GM12878 (cell line): ENCODE results near the gene LPCAT2. TPM values are rescaled to one million over a fixed set of nuclear protein-coding genes. Genes with fewer than 3 reads are reported as not detected.

Experiments used
- ATAC-seq: fragments of 200-7000 bp; cut with Tn5 transposase; 3 replicates; pipeline ENCODE4 v1.9.1; 2020; ENCODE audit warnings: mild to moderate bottlenecking, moderate library complexity
- BruUV-seq: library from RNA; stranded (reverse); fragments of 400-500 nt; replicated peaks from 2 replicates; lab custom pipeline; 2021; lab: Mats Ljungman, UMichigan
- CTCF ChIA-PET: fragments of 300-600 bp; sonication (Branson Sonifier 250); formaldehyde crosslinking; extraction: SDS; loops from one replicate; lab custom pipeline; 2021; ENCODE audit warnings: inconsistent platforms; lab: Yijun Ruan, JAX
- POLR2A ChIA-PET: fragments of 350-600 bp; formaldehyde crosslinking; extraction: SDS; loops from one replicate; lab custom pipeline; 2021; ENCODE audit warnings: inconsistent platforms; lab: Charles Lee
- RAD21 ChIA-PET: fragments of 300-600 bp; sonication (Branson Sonifier 250); formaldehyde crosslinking; loops from one replicate; lab custom pipeline; 2023; ENCODE audit warnings: antibody characterized with exemption; ENCODE audit not compliant: unreplicated experiment; lab: Charles Lee
- SMC1A ChIA-PET: fragments of 300-600 bp; sonication (Branson Sonifier 250); formaldehyde crosslinking; loops from one replicate; lab custom pipeline; 2023; ENCODE audit not compliant: unreplicated experiment, uncharacterized antibody; lab: Charles Lee
- DNase-seq: peaks from one replicate; pipeline ENCODE4 v3.0.0-alpha.2; 2011; ENCODE audit warnings: low read depth, low spot score
- FAIRE-seq: peaks from 3 replicates; lab custom pipeline; 2011; peaks lifted over from hg19 to GRCh38; lab: Jason Lieb, UNC
- H2AFZ ChIP-seq: 2 replicates; pipeline ENCODE4 v1.6.0; 2011; ENCODE audit warnings: low read depth, low read length, control low read depth; ENCODE audit not compliant: control insufficient read depth
- H3K27ac ChIP-seq: 2 replicates; pipeline ENCODE4 v1.5.1; 2011; ENCODE audit warnings: control low read depth; ENCODE audit not compliant: control insufficient read depth, insufficient read depth
- H3K27me3 ChIP-seq, 2 experiments: replicated peaks in 1 of 2; 2 replicates each; pipeline versions ENCODE4 v1.6.0 to v1.6.1; 2011; ENCODE audit warnings: low read length in 1 of 2; ENCODE audit not compliant: control insufficient read depth in 2 of 2, insufficient read depth in 2 of 2
- H3K36me3 ChIP-seq, 2 experiments: 2 replicates each; pipeline ENCODE4 v1.5.1; 2011; ENCODE audit warnings: low read length in 1 of 2; ENCODE audit not compliant: control insufficient read depth in 2 of 2, insufficient read depth in 2 of 2
- H3K4me1 ChIP-seq: 2 replicates; pipeline ENCODE4 v1.6.1; 2011; ENCODE audit warnings: mild to moderate bottlenecking, low read length, moderate library complexity, mixed read lengths; ENCODE audit not compliant: control insufficient read depth, insufficient read depth
- H3K4me2 ChIP-seq: 2 replicates; pipeline ENCODE4 v1.6.0; 2011; ENCODE audit warnings: control low read depth; ENCODE audit not compliant: control insufficient read depth, insufficient read depth
- H3K4me3 ChIP-seq: fragments of 200-600 bp; sonication (generic); 2 replicates; pipeline ENCODE4 v1.5.1; 2016
- H3K79me2 ChIP-seq: 2 replicates; pipeline ENCODE4 v1.6.0; 2011; ENCODE audit warnings: low read length; ENCODE audit not compliant: control insufficient read depth, insufficient read depth
- H3K9ac ChIP-seq: 2 replicates; pipeline ENCODE4 v1.8.0; 2011; ENCODE audit warnings: low read length, control low read depth, mixed read lengths; ENCODE audit not compliant: control insufficient read depth, insufficient read depth
- H3K9me3 ChIP-seq: replicated peaks from 3 replicates; pipeline ENCODE4 v1.5.1; 2011; ENCODE audit warnings: mild to moderate bottlenecking, low read length; ENCODE audit not compliant: control insufficient read depth, insufficient read depth
- H4K20me1 ChIP-seq: 2 replicates; pipeline ENCODE4 v1.6.0; 2011; ENCODE audit not compliant: control insufficient read depth, insufficient read depth
- ATF2 ChIP-seq: IDR thresholded peaks from 2 replicates; pipeline ENCODE4 v1.6.1; 2012; ENCODE audit warnings: low read length, inconsistent platforms
- CBFB ChIP-seq: IDR thresholded peaks from 2 replicates; pipeline ENCODE4 v1.6.1; 2016; ENCODE audit warnings: antibody characterized with exemption, low read depth
- EGR1 ChIP-seq, 2 experiments: IDR thresholded peaks; 1 replicate in 1 of 2; 2 replicates in 1 of 2; pipeline ENCODE4 v1.6.1; 2011 to 2012; ENCODE audit warnings: low read depth in 2 of 2, low read length in 2 of 2, borderline replicate concordance in 1 of 2, mild to moderate bottlenecking in 1 of 2, moderate library complexity in 1 of 2
- EZH2 ChIP-seq: IDR thresholded peaks from 2 replicates; pipeline ENCODE4 v1.6.1; 2012; ENCODE audit warnings: low read depth, mild to moderate bottlenecking, control low read depth, inconsistent platforms, low read length, borderline replicate concordance; ENCODE audit not compliant: control insufficient read depth
- JUNB ChIP-seq: IDR thresholded peaks from 2 replicates; pipeline ENCODE4 v1.6.1; 2016; ENCODE audit warnings: antibody characterized with exemption, mild to moderate bottlenecking
- KAT2A ChIP-seq: conservative IDR thresholded peaks from 2 replicates; pipeline ENCODE4 v1.6.1; 2011; ENCODE audit warnings: low read depth, low read length; ENCODE audit not compliant: control insufficient read depth
- KLF5 ChIP-seq: fragments of 450-650 bp; IDR thresholded peaks from 2 replicates; pipeline ENCODE4 v1.6.1; 2014; ENCODE audit warnings: mild to moderate bottlenecking; ENCODE audit not compliant: partially characterized antibody
- MAX ChIP-seq: IDR thresholded peaks from 2 replicates; pipeline ENCODE4 v1.6.1; 2012; ENCODE audit warnings: low read depth, low read length, improper control_type of control experiment
- NFYB ChIP-seq: IDR thresholded peaks from 2 replicates; pipeline ENCODE4 v1.6.1; 2011; ENCODE audit warnings: low read depth, mild to moderate bottlenecking, low read length, improper control_type of control experiment, moderate library complexity; ENCODE audit not compliant: insufficient read depth
- SREBF2 ChIP-seq: IDR thresholded peaks from 2 replicates; pipeline ENCODE4 v1.6.1; 2012; ENCODE audit warnings: mild to moderate bottlenecking, low read length
- STAT1 ChIP-seq: fragments of 450-650 bp; conservative IDR thresholded peaks from 2 replicates; pipeline ENCODE4 v1.6.1; 2014; ENCODE audit warnings: antibody characterized with exemption, mild to moderate bottlenecking
- TARDBP ChIP-seq: IDR thresholded peaks from 2 replicates; pipeline ENCODE4 v1.6.1; 2016; ENCODE audit warnings: borderline replicate concordance
- USF1 ChIP-seq: IDR thresholded peaks from 2 replicates; pipeline ENCODE4 v1.6.1; 2011; ENCODE audit warnings: borderline replicate concordance, low read depth, mild to moderate bottlenecking, moderate library complexity, mixed read lengths, low read length; ENCODE audit not compliant: insufficient read depth; ENCODE audit errors: extremely low read length
- WRNIP1 ChIP-seq: IDR thresholded peaks from 2 replicates; pipeline ENCODE4 v1.6.1; 2011; ENCODE audit warnings: low read depth, low read length, improper control_type of control experiment, borderline replicate concordance
- ZZZ3 ChIP-seq: IDR thresholded peaks from 2 replicates; pipeline ENCODE4 v1.6.1; 2011; ENCODE audit warnings: low read depth; ENCODE audit not compliant: control insufficient read depth, insufficient read length
- WGBS: methylation state at CpG from one replicate; pipeline ENCODE4 v1.1.6; 2016; ENCODE audit warnings: low lambda C conversion rate; ENCODE audit not compliant: insufficient replicate concordance, insufficient coverage; ENCODE audit errors: missing lambda C conversion rate; 5-methylcytosine and 5-hydroxymethylcytosine counted together
- in situ Hi-C: fragments of 300-500 bp; cut with MboI; formaldehyde crosslinking; loops from 9 replicates; pipeline ENCODE4 v1.14.3; 2018; ENCODE audit warnings: mixed read lengths
- intact Hi-C: fragments of 100-400 bp; cut with micrococcal nuclease; formaldehyde crosslinking; loops from one replicate; pipeline ENCODE4 v1.14.2; 2022; ENCODE audit not compliant: unreplicated experiment
- polyA plus RNA-seq, 11 experiments: library from polyadenylated mRNA; depleted of rRNA in 4 of 11; unstranded in 6 of 11; stranded (reverse) in 5 of 11; fragments of >200 nt; fragmentation: Nextera tagmentation in 4 of 11; fragmentation: Illumina TruSeq in 1 of 11; extraction: Ambion mirVana in 4 of 11; extraction: Trizol in 1 of 11; gene quantifications; 1 replicate in 1 of 11; 2 replicates in 10 of 11; pipeline versions ENCODE4 v1.2.1 to v1.2.3, GENCODE V29; 2011 to 2016; ENCODE audit warnings: inconsistent platforms in 2 of 11, missing spikeins in 2 of 11, low read depth in 1 of 11
- total RNA-seq, 4 experiments: library from RNA; depleted of rRNA in 3 of 4; stranded (reverse); fragments of >200 nt in 3 of 4; fragmentation: Illumina TruSeq in 1 of 4; extraction: Trizol in 1 of 4; gene quantifications; 2 replicates each; pipeline versions ENCODE4 v1.2.1 to v1.2.3, GENCODE V29; 2013 to 2021

LPCAT2 gene
- total and polyA plus RNA-seq, 10 of the 15 experiments (the other 5 are each of a cell fraction or from before 2014, with no cell fraction given) = 0.01 TPM; not detected in 9

- Histone ChIP-seq H3K27me3 (no peaks in the 10 kb centered on the region), H3K27ac (no peak overlapping the region), H3K4me3 (no peak overlapping the region), H3K4me2 (no peak overlapping the region), H3K9ac (no peak overlapping the region), H3K4me1 (no peaks in the 10 kb centered on the region), H4K20me1 (no peaks in the 10 kb centered on the region), H3K79me2 (no peaks in the 10 kb centered on the region), H3K9me3 (no peaks in the 10 kb centered on the region), H3K36me3 (no peaks in the 10 kb centered on the region), H2AFZ (no peak overlapping the region)
- ChIA-PET RAD21 (no interaction called here), CTCF (interaction anchor here (0.6 kb wide), 1 partner anchor 69 kb away, joined by 3 read pairs; no protein-coding TSS in a partner anchor), POLR2A (no interaction called here), SMC1A (no interaction called here)
- ATAC-seq (no peak), FAIRE-seq (no peak), DNase-seq (no peak)
- WGBS = 34% methylated on average over 5 of the region's 5 CpGs
- in situ Hi-C loops = no loop called here
- intact Hi-C loops = no loop called here
- TF ChIP-seq KAT2A (no peak), CBFB (no peak), JUNB (no peak), USF1 (no peak), SREBF2 (no peak), ATF2 (no peak), STAT1 (no peak), MAX (no peak), EGR1 (IDR thresholded peaks at IDR 0.05; ENCODE audit: borderline replicate concordance in 1 of 2, low read depth in 2 of 2, low read length in 2 of 2) (no peak), WRNIP1 (no peak), KLF5 (no peak), EZH2 (no peak), ZZZ3 (no peak), NFYB (no peak), TARDBP (no peak)
- no TSS peak for BruUV-seq
Observed at GRCh38 chr16:55539049-55539448, 30.2 kb downstream of the LPCAT2 start.
